Neural progenitor cell (in vitro differentiated cells): ENCODE results near the gene SMARCA4.
"Not testable (repeated sequence)": the region's sequence is repeated elsewhere in the genome, so short reads cannot be mapped to it uniquely, and the experiment has no call there.

Experiments
- EZH2phosphoT487 ChIP-seq: fragments of 200-600 bp; sonication (generic); IDR thresholded peaks from 2 replicates; pipeline ENCODE4 v1.6.1; 2017; ENCODE audit warnings: antibody characterized with exemption
- TF ChIP-seq, protein P1 (sequence below): fragments of 200-600 bp; sonication (generic); IDR thresholded peaks from 2 replicates; pipeline ENCODE4 v1.5.1; 2017; ENCODE audit warnings: antibody characterized with exemption, mild to moderate bottlenecking

DNA sequence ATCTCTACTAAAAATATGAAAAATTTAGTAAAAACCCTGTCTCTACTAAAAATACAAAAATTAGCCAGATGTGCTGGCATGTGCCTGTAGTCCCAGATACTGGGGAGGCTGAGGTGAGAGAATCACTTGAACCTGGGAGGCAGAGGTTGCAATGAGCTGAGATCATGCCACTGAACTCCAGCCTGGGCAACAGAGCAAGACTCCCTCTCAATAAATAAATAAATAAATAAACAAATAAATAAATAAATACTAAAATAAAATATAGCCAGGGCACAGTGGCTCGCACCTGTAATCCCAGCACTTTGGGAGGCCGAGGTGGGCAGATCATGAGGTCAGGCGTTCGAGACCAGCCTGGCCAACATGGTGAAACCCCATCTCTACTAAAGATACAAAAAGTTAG, 17.4 kb upstream of the SMARCA4 start:
- TF ChIP-seq, protein P1, sequence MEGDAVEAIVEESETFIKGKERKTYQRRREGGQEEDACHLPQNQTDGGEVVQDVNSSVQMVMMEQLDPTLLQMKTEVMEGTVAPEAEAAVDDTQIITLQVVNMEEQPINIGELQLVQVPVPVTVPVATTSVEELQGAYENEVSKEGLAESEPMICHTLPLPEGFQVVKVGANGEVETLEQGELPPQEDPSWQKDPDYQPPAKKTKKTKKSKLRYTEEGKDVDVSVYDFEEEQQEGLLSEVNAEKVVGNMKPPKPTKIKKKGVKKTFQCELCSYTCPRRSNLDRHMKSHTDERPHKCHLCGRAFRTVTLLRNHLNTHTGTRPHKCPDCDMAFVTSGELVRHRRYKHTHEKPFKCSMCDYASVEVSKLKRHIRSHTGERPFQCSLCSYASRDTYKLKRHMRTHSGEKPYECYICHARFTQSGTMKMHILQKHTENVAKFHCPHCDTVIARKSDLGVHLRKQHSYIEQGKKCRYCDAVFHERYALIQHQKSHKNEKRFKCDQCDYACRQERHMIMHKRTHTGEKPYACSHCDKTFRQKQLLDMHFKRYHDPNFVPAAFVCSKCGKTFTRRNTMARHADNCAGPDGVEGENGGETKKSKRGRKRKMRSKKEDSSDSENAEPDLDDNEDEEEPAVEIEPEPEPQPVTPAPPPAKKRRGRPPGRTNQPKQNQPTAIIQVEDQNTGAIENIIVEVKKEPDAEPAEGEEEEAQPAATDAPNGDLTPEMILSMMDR: not testable (repeated sequence)
- not testable (repeated sequence) for TF ChIP-seq EZH2phosphoT487
